ENCODE data around the gene CCDC57. TPM values are rescaled to one million over a fixed set of nuclear protein-coding genes. Genes with fewer than 3 reads are reported as not detected.

CCDC57 gene
- total and polyA plus RNA-seq, 2 of the 8 experiments (the other 6 are each of a cell fraction or from before 2014, with no cell fraction given), result 8.4 to 12.9 TPM

DNA sequence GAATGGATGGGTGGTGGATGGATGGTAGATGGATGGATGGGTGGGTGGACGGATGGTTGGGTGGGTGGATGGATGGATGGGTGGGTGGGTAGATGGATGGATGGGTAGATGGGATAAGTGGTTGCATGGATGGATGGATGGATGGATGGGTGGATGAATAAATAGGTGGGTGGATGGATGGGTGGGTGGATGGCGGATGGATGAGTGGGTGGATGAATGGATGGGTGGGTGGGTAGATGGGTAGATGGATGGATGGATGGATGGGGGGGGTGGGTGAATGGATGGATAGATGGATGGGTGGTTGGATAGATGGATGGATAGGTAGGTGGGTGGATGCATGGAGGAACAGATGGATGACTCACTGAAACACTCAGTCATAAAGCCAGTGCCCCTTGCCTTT lies 63.6 kb downstream of the CCDC57 start:
- Histone ChIP-seq H3K79me1 (ENCODE audit: low read depth, low read length) (no peaks in the 10 kb centered on the region), H3K27me3 (replicated peaks in 1 of 4; ENCODE audit: control insufficient read depth in 3 of 4, extremely low read depth in 1 of 4, insufficient read depth in 3 of 4, low read length in 3 of 4) (no peaks in the 10 kb centered on the region; a peak in 1 of 7 replicates), H2BK5ac (ENCODE audit: low read depth, low read length) (no peak overlapping the region), H3K4me3 (ENCODE audit: extremely low read depth in 1 of 4, insufficient read depth in 2 of 4, low read depth in 3 of 4, low read length in 4 of 4) (no peak overlapping the region), H3K79me2 (ENCODE audit: control insufficient read depth in 1 of 2, insufficient read depth in 2 of 2, low read length in 2 of 2) (no peaks in the 10 kb centered on the region), H2AK5ac (ENCODE audit: low read depth, low read length) (no peak overlapping the region), H4K91ac (replicated peaks; ENCODE audit: insufficient read length, low read length) (no peak overlapping the region), H2AFZ (ENCODE audit: low read length) (no peak overlapping the region), H2BK15ac (ENCODE audit: low read length) (no peak overlapping the region), H3K4me1 (replicated peaks in 1 of 4; ENCODE audit: control insufficient read depth in 3 of 4, insufficient read depth in 4 of 4, low read length in 3 of 4) (no peaks in the 10 kb centered on the region), H3K18ac (ENCODE audit: extremely low read depth, low read length) (no peak overlapping the region), H3K23ac (ENCODE audit: insufficient read length) (no peak overlapping the region), H2BK12ac (ENCODE audit: low read depth, low read length) (no peak overlapping the region), H3K4ac (replicated peaks; ENCODE audit: insufficient read length, low read depth, low read length) (no peak overlapping the region), H4K5ac (ENCODE audit: insufficient read length, low read depth, low read length) (no peak overlapping the region), H3K36me3 (ENCODE audit: control insufficient read depth in 2 of 4, insufficient read depth in 4 of 4, low read length in 3 of 4) (no peaks in the 10 kb centered on the region), H3K14ac (ENCODE audit: insufficient read length) (no peak overlapping the region), H4K20me1 (replicated peaks in 1 of 2; ENCODE audit: control insufficient read depth in 1 of 2, insufficient read depth in 2 of 2, low read length in 2 of 2) (peaks cover 0 to 10% of the 10 kb centered on the region in 2 experiments), H3K9ac (replicated peaks in 1 of 4; ENCODE audit: extremely low read depth in 1 of 4, low read depth in 3 of 4, low read length in 3 of 4) (no peak overlapping the region), H3K23me2 (ENCODE audit: low read depth, low read length) (peaks cover 21% of the 10 kb centered on the region; the same call in 1 of the 2 replicates), H3K4me2 (ENCODE audit: insufficient read depth in 1 of 2, low read depth in 2 of 2, low read length in 2 of 2) (no peak overlapping the region), H3K9me3 (ENCODE audit: insufficient read depth in 2 of 2, low read depth in 1 of 2, low read length in 1 of 2) (peaks cover 0 to 26% of the 10 kb centered on the region in 2 experiments; a peak in 2 of 4 replicates), H3K27ac (ENCODE audit: low read depth, low read length) (no peak overlapping the region), H2BK120ac (replicated peaks; ENCODE audit: low read depth, low read length) (no peak overlapping the region), H4K8ac (ENCODE audit: extremely low read depth, insufficient read depth, low read length) (no peak overlapping the region), H2BK20ac (ENCODE audit: low read length) (no peak overlapping the region), H3K56ac (replicated peaks; ENCODE audit: insufficient read length, low read depth, low read length) (no peak overlapping the region)
- no peak for DNase-seq (ENCODE audit: low read depth in 1 of 2, low spot score in 2 of 2)
- ChIA-PET CTCF (ENCODE audit: partially characterized antibody) (no interaction called here), POLR2A (ENCODE audit: partially characterized antibody) (no interaction called here)
- WGBS, 2 experiments (ENCODE audit: extremely low coverage in 1 of 2, insufficient coverage in 1 of 2, insufficient read length in 1 of 2, insufficient replicate concordance in 2 of 2, low coverage in 1 of 2, low lambda C conversion rate in 2 of 2, missing lambda C conversion rate in 1 of 2), result no CpG with 5 or more reads among the region's 2 CpGs
- TF ChIP-seq, protein P1, sequence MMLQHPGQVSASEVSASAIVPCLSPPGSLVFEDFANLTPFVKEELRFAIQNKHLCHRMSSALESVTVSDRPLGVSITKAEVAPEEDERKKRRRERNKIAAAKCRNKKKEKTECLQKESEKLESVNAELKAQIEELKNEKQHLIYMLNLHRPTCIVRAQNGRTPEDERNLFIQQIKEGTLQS (IDR thresholded peaks at IDR 0.05; ENCODE audit: insufficient read depth, low read depth, low read length), result no peak
- TF ChIP-seq RAD21 (IDR thresholded peaks at IDR 0.05 in 1 of 2, conservative IDR thresholded peaks at IDR 0.05 in 1 of 2; ENCODE audit: low read depth in 2 of 2, low read length in 2 of 2), result no peak
- TF ChIP-seq SIN3A (conservative IDR thresholded peaks at IDR 0.05 in 1 of 2, IDR thresholded peaks at IDR 0.05 in 1 of 2; ENCODE audit: low read depth in 1 of 2, low read length in 2 of 2), result no peak
- FAIRE-seq, result no peak
